Caco-2 (cell line): Measurements from ENCODE around the gene MAP7. TPM values are rescaled to one million over a fixed set of nuclear protein-coding genes. Genes with fewer than 3 reads are reported as not detected.

Source experiments
- BruUV-seq: library from RNA; stranded (reverse); fragments of 400-500 nt; replicated peaks from 2 replicates; lab custom pipeline; 2021; lab: Mats Ljungman, UMichigan
- CTCF ChIA-PET: fragments of 300-600 bp; sonication (Branson Sonifier 250); formaldehyde crosslinking; loops from one replicate; lab custom pipeline; 2022; ENCODE audit warnings: antibody characterized with exemption; lab: Charles Lee
- POLR2A ChIA-PET: fragments of 300-600 bp; sonication (Branson Sonifier 250); formaldehyde crosslinking; loops from one replicate; lab custom pipeline; 2022; ENCODE audit warnings: antibody characterized with exemption; lab: Charles Lee
- DNase-seq, 2 experiments: peaks; one replicate each; pipeline versions ENCODE4 v3.0.0 to v3.0.0-alpha.2; 2020 to 2022
- H3K27me3 ChIP-seq: replicated peaks from 2 replicates; pipeline ENCODE4 v1.6.0; 2011; ENCODE audit warnings: low read length; ENCODE audit not compliant: control insufficient read depth, insufficient read depth
- H3K36me3 ChIP-seq: 2 replicates; pipeline ENCODE4 v1.5.1; 2011; ENCODE audit warnings: low read length; ENCODE audit not compliant: control insufficient read depth, insufficient read depth
- H3K4me1 ChIP-seq: fragments of 250-450 bp; sonication (Bioruptor Pico); 2 replicates; pipeline ENCODE4 v1.5.1; 2020; ENCODE audit warnings: mild to moderate bottlenecking
- H3K4me3 ChIP-seq: 2 replicates; pipeline ENCODE4 v1.5.1; 2011; ENCODE audit warnings: low read depth, mild to moderate bottlenecking, control low read depth, low read length
- H3K9me3 ChIP-seq: fragments of 250-450 bp; sonication (Bioruptor Pico); 2 replicates; pipeline ENCODE4 v1.5.1; 2020; ENCODE audit warnings: mild to moderate bottlenecking, moderate library complexity
- H3K27ac Mint-ChIP-seq: one replicate; pipeline ENCODE4 v1.8.0; 2022; ENCODE audit warnings: mixed read lengths; ENCODE audit not compliant: unreplicated experiment
- H3K27me3 Mint-ChIP-seq: one replicate; pipeline ENCODE4 v1.8.0; 2022; ENCODE audit warnings: mixed read lengths; ENCODE audit not compliant: insufficient read depth, unreplicated experiment
- H3K36me3 Mint-ChIP-seq: one replicate; pipeline ENCODE4 v1.8.0; 2022; ENCODE audit warnings: mild to moderate bottlenecking, mixed read lengths; ENCODE audit not compliant: insufficient read depth, unreplicated experiment
- H3K4me1 Mint-ChIP-seq: one replicate; pipeline ENCODE4 v1.8.0; 2022; ENCODE audit warnings: low read depth, mixed read lengths; ENCODE audit not compliant: unreplicated experiment
- H3K4me3 Mint-ChIP-seq: one replicate; pipeline ENCODE4 v1.8.0; 2022; ENCODE audit warnings: mild to moderate bottlenecking, moderate library complexity, mixed read lengths; ENCODE audit not compliant: unreplicated experiment
- H3K9me3 Mint-ChIP-seq: one replicate; pipeline ENCODE4 v1.8.0; 2022; ENCODE audit warnings: mixed read lengths; ENCODE audit not compliant: unreplicated experiment
- intact Hi-C: fragments of 100-400 bp; cut with micrococcal nuclease; formaldehyde crosslinking; loops from one replicate; pipeline ENCODE4 v1.10.0; 2022; ENCODE audit not compliant: unreplicated experiment
- total RNA-seq: library from RNA; stranded (reverse); gene quantifications from 2 replicates; pipeline ENCODE4 v1.2.3, GENCODE V29; 2022
- TF ChIP-seq, protein P1 (sequence below), 2 experiments: fragments of 200-600 bp in 1 of 2; IDR thresholded peaks; 1 replicate in 1 of 2; 2 replicates in 1 of 2; pipeline versions ENCODE4 v1.5.1 to v1.8.0; 2011 to 2022; ENCODE audit warnings: antibody characterized with exemption in 1 of 2, control low read depth in 1 of 2, inconsistent platforms in 1 of 2, low read depth in 1 of 2, low read length in 1 of 2, mild to moderate bottlenecking in 1 of 2, moderate library complexity in 1 of 2; ENCODE audit not compliant: insufficient read depth in 1 of 2, severe bottlenecking in 1 of 2, unreplicated experiment in 1 of 2

The MAP7 gene
- total RNA-seq, 1 experiment from 2014 or later, result 55.3 TPM

DNA sequence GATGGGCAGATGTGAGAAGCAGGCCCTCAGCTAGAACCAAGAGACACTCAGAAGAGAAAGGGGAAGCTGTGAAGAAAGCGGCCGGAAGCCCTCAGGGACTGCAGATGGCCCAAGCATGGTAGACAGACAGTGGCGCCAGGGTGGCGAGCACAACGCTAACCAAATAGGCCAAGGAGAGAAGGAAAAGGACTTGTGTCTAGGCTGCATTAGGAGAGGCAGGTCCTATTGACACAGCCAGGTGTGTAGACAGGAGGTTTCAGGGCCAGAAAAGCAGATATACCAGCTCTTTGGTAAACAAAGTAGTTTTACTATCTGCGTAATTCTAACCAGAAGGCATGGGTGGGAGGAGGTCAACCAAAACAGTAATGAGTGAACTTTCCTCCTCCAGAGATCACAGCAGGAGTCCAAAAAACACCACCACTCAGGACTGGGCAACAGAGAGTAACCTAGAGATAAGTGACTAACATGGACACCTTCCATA lies 15.8 kb upstream of the MAP7 start:
- peaks cover 24% of the 10 kb centered on the region for H3K9me3 Mint-ChIP-seq
- Histone ChIP-seq H3K27me3 (no peaks in the 10 kb centered on the region), H3K36me3 (no peaks in the 10 kb centered on the region), H3K4me1 (peaks cover 13% of the 10 kb centered on the region), H3K4me3 (no peak overlapping the region), H3K9me3 (peaks cover 5% of the 10 kb centered on the region; the same call in 1 of the 2 replicates)
- ChIA-PET CTCF (interaction anchor here (1.2 to 1.5 kb wide), 2 partner anchors 16 to 226 kb away, joined by 4 read pairs; partner anchors contain the start of genes MAP3K5 and MAP7), POLR2A (no interaction called here)
- no peaks in the 10 kb centered on the region for H3K27me3 Mint-ChIP-seq
- intact Hi-C loops, result no loop called here
- BruUV-seq, result no TSS peak
- peak in 1 of 2 experiments; percentile 32 for DNase-seq
- TF ChIP-seq, protein P1, sequence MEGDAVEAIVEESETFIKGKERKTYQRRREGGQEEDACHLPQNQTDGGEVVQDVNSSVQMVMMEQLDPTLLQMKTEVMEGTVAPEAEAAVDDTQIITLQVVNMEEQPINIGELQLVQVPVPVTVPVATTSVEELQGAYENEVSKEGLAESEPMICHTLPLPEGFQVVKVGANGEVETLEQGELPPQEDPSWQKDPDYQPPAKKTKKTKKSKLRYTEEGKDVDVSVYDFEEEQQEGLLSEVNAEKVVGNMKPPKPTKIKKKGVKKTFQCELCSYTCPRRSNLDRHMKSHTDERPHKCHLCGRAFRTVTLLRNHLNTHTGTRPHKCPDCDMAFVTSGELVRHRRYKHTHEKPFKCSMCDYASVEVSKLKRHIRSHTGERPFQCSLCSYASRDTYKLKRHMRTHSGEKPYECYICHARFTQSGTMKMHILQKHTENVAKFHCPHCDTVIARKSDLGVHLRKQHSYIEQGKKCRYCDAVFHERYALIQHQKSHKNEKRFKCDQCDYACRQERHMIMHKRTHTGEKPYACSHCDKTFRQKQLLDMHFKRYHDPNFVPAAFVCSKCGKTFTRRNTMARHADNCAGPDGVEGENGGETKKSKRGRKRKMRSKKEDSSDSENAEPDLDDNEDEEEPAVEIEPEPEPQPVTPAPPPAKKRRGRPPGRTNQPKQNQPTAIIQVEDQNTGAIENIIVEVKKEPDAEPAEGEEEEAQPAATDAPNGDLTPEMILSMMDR (IDR thresholded peaks at IDR 0.05; ENCODE audit: insufficient read depth in 1 of 2, low read depth in 1 of 2, low read length in 1 of 2, severe bottlenecking in 1 of 2, unreplicated experiment in 1 of 2), result no peak
- peaks cover 17% of the 10 kb centered on the region for H3K4me1 Mint-ChIP-seq
- peak overlapping the region; percentile 53 for H3K27ac Mint-ChIP-seq
- H3K4me3 Mint-ChIP-seq, result no peak overlapping the region
- no peaks in the 10 kb centered on the region for H3K36me3 Mint-ChIP-seq

DNA sequence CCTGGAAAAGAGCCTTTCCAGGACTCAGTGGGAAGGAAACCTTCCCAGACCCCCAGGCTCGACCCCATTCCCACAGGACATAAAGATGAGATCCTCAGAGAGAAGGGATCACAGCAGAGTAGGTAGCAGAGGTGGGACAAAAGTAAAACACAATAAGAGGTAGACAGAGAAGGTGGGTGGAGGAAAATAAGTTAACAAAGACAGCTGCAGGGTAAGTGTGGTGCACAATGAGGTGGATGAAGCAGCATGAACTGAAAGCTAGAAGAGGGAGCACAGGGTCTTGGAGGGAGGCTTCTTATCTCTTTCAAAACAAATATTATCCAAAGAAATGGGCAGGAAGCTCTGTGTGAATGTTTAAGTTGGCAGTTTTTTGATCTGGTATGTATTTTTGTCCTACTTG lies 14.0 kb upstream of the MAP7 start:
- H3K36me3 ChIP-seq, result no peaks in the 10 kb centered on the region
- H3K27me3 ChIP-seq, result no peaks in the 10 kb centered on the region
- intact Hi-C loops, result no loop called here
- no peak for DNase-seq
- no peak overlapping the region for H3K4me3 ChIP-seq
- Mint-ChIP-seq H3K27ac (no peak overlapping the region), H3K9me3 (peaks cover 6% of the 10 kb centered on the region), H3K4me3 (peak overlapping the region; percentile 14), H3K36me3 (no peaks in the 10 kb centered on the region), H3K4me1 (peaks cover 17% of the 10 kb centered on the region), H3K27me3 (no peaks in the 10 kb centered on the region)
- POLR2A ChIA-PET, result no interaction called here
- BruUV-seq, result no TSS peak
- H3K4me1 ChIP-seq, result peaks cover 13% of the 10 kb centered on the region
- TF ChIP-seq, protein P1 (IDR thresholded peaks at IDR 0.05; ENCODE audit: insufficient read depth in 1 of 2, low read depth in 1 of 2, low read length in 1 of 2, severe bottlenecking in 1 of 2, unreplicated experiment in 1 of 2), result no peak
- CTCF ChIA-PET, result interaction anchor here (0.9 to 1.2 kb wide), 2 partner anchors 14 to 228 kb away, joined by 3 to 6 read pairs; partner anchors contain the start of genes MAP3K5 and MAP7
- no peaks in the 10 kb centered on the region; the same call in 1 of the 2 replicates for H3K9me3 ChIP-seq

DNA sequence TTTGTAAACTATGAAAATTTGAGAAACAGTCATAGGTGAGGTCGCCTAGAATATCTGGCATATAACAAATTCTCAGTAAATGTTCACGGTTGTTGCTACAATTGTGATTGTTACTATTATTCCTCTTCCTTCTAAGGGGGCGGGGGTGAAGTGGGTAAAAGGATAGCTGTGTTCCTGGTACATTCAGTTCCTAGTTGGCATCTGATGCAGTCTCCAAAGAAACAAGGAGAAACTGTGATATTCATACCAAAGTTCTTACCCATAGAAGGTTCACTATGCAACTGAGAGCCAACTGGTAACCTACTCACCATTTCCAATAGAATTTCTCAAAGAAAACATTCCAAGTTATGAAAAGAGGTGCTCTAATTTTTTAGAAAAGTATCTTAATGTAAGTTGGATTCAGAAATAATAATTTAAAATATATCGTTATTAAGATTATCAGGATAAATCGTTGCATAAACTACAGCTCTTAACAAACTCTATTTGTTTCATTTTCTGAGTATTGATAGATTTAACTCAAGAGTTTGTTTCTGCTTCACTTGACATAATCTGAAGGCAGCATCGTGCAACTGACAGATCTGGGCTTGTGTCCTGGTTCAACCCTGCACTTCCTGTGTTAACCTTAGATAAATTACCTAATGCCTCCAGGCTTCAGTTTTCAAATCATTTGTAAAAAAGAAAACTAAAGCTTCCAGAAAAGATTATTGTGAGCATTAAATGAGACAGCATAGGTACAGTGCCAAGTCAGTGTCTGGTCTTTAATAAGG lies 13.3 kb upstream of the MAP7 start:
- Mint-ChIP-seq H3K9me3 (peaks cover 6% of the 10 kb centered on the region), H3K27ac (no peak overlapping the region), H3K27me3 (no peaks in the 10 kb centered on the region), H3K36me3 (no peaks in the 10 kb centered on the region), H3K4me3 (peak overlapping the region; percentile 14), H3K4me1 (peaks cover 17% of the 10 kb centered on the region)
- Histone ChIP-seq H3K27me3 (no peaks in the 10 kb centered on the region), H3K4me3 (no peak overlapping the region), H3K4me1 (peaks cover 13% of the 10 kb centered on the region), H3K36me3 (no peaks in the 10 kb centered on the region), H3K9me3 (no peaks in the 10 kb centered on the region; the same call in 1 of the 2 replicates)
- ChIA-PET CTCF (interaction anchor here (0.9 to 1.2 kb wide), 2 partner anchors 13 to 229 kb away, joined by 3 to 6 read pairs (median 3); partner anchors contain the start of genes MAP3K5 and MAP7), POLR2A (no interaction called here)
- TF ChIP-seq, protein P1 (IDR thresholded peaks at IDR 0.05; ENCODE audit: insufficient read depth in 1 of 2, low read depth in 1 of 2, low read length in 1 of 2, severe bottlenecking in 1 of 2, unreplicated experiment in 1 of 2), result no peak
- no peak for DNase-seq
- BruUV-seq, result no TSS peak
- intact Hi-C loops, result no loop called here
